Ovary (tissue), 3 donors: ENCODE results near the gene DNAJC18.

Experiments
- CTCF ChIP-seq, 3 donors: fragments of 450-650 bp in 2 of 3; fragments of 200-600 bp in 1 of 3; IDR thresholded peaks; one replicate each; pipeline versions ENCODE4 v1.5.1 to v1.8.0; 2016 to 2022; ENCODE audit warnings: antibody characterized with exemption in 3 of 3, mild to moderate bottlenecking in 1 of 3
- EP300 ChIP-seq: sonication (generic); formaldehyde crosslinking; IDR thresholded peaks from one replicate; pipeline ENCODE4 v1.6.1; 2017; ENCODE audit warnings: antibody characterized with exemption
- donor health status: DM: no; HTN: no; CAD: no.

GRCh38 chr5:139422307-139422893 is 16.9 kb downstream of the DNAJC18 start:
- TF ChIP-seq CTCF (IDR thresholded peaks at IDR 0.05) (peak; percentile 55 to 66 (median 58)), EP300 (no peak)
